Fibroblast of the aortic adventitia (primary cell): Measurements from ENCODE around the gene CA10. TPM values are rescaled to one million over a fixed set of nuclear protein-coding genes. Genes with fewer than 3 reads are reported as not detected.

Experiments used
- DNase-seq: peaks from one replicate; pipeline ENCODE4 v3.0.0-alpha.2; 2010; ENCODE audit warnings: low read depth
- H3K4me3 ChIP-seq: 2 replicates; pipeline ENCODE4 v1.5.1; 2011; ENCODE audit warnings: low read depth, mild to moderate bottlenecking, control low read depth, low read length, moderate library complexity
- CTCF ChIP-seq: IDR thresholded peaks from 2 replicates; pipeline ENCODE4 v1.5.1; 2011; ENCODE audit warnings: mild to moderate bottlenecking, low read length, control low read depth, inconsistent platforms; ENCODE audit not compliant: insufficient read depth
- total RNA-seq: library from RNA; depleted of rRNA; stranded (reverse); fragments of >200 nt; gene quantifications from 2 replicates; pipeline ENCODE4 v1.2.3, GENCODE V29; 2012; ENCODE audit warnings: low replicate concordance

The CA10 gene
- total RNA-seq, 1 donor = not detected

GRCh38 chr17:51803161-51803560, 355.4 kb downstream of the CA10 start:
- no peak overlapping the region for H3K4me3 ChIP-seq
- DNase-seq = no peak
- no peak for TF ChIP-seq CTCF

- no peak for TF ChIP-seq CTCF
- H3K4me3 ChIP-seq = no peak overlapping the region
- DNase-seq = no peak
Observed at GRCh38 chr17:51802544-51802943, 356.0 kb downstream of the CA10 start.

- no peak for TF ChIP-seq CTCF
- DNase-seq = no peak
- H3K4me3 ChIP-seq = no peak overlapping the region
Observed at GRCh38 chr17:51801626-51802025, 356.9 kb downstream of the CA10 start.

GRCh38 chr17:51799981-51800380, 358.5 kb downstream of the CA10 start:
- no peak for DNase-seq
- TF ChIP-seq CTCF = no peak
- no peak overlapping the region for H3K4me3 ChIP-seq

GRCh38 chr17:51799240-51799639, 359.3 kb downstream of the CA10 start:
- H3K4me3 ChIP-seq = no peak overlapping the region
- TF ChIP-seq CTCF = no peak
- no peak for DNase-seq

- no peak for DNase-seq
- no peak overlapping the region for H3K4me3 ChIP-seq
- TF ChIP-seq CTCF = no peak
Observed at GRCh38 chr17:51797150-51797549, 361.4 kb downstream of the CA10 start.

- DNase-seq = no peak
- no peak for TF ChIP-seq CTCF
- no peak overlapping the region for H3K4me3 ChIP-seq
Observed at GRCh38 chr17:51796026-51796425, 362.5 kb downstream of the CA10 start.
